HG03280 (cell line): ENCODE measurements around the gene CNNM4.
"Not testable (repeated sequence)": the region's sequence is repeated elsewhere in the genome, so short reads cannot be mapped to it uniquely, and the experiment has no call there.

Source experiments
- ATAC-seq: cut with Tn5 transposase; IDR thresholded peaks from one replicate; pipeline ENCODE4 v1.9.1; 2021; ENCODE audit warnings: mild to moderate bottlenecking, moderate library complexity; ENCODE audit not compliant: unreplicated experiment

CNNM4 gene

GRCh38 chr2:96788442-96789244 is 27.9 kb downstream of the CNNM4 start:
- ATAC-seq = no peak

- no peak for ATAC-seq
Measured at GRCh38 chr2:96789245-96789617, 28.5 kb downstream of the CNNM4 start.

GRCh38 chr2:96792772-96793749 is 32.4 kb downstream of the CNNM4 start:
- no peak for ATAC-seq

- no peak for ATAC-seq
Measured at GRCh38 chr2:96795076-96795475, 34.4 kb downstream of the CNNM4 start.

- ATAC-seq = not testable (repeated sequence)
Measured at GRCh38 chr2:96796497-96796896, 35.8 kb downstream of the CNNM4 start.

GRCh38 chr2:96797066-96797625 is 36.4 kb downstream of the CNNM4 start:
- no peak for ATAC-seq

- no peak for ATAC-seq
Measured at GRCh38 chr2:96798733-96799622, 38.3 kb downstream of the CNNM4 start.

- ATAC-seq = no peak
Measured at GRCh38 chr2:96799623-96799935, 38.9 kb downstream of the CNNM4 start.

GRCh38 chr2:96800061-96801004 is 39.6 kb downstream of the CNNM4 start:
- ATAC-seq = no peak

- ATAC-seq = peak; percentile 86
Measured at GRCh38 chr2:96801005-96801785, 40.5 kb downstream of the CNNM4 start.

GRCh38 chr2:96801786-96802595 is 41.3 kb downstream of the CNNM4 start:
- no peak for ATAC-seq

GRCh38 chr2:96802721-96803120 is 42.0 kb downstream of the CNNM4 start:
- no peak for ATAC-seq

GRCh38 chr2:96804986-96805385 is 44.3 kb downstream of the CNNM4 start:
- ATAC-seq = no peak

- not testable (repeated sequence) for ATAC-seq
Measured at GRCh38 chr2:96805946-96806345, 45.2 kb downstream of the CNNM4 start.

- no peak for ATAC-seq
Measured at GRCh38 chr2:96806468-96807126, 45.9 kb downstream of the CNNM4 start.

- ATAC-seq = no peak
Measured at GRCh38 chr2:96807127-96807471, 46.4 kb downstream of the CNNM4 start.

- no peak for ATAC-seq
Measured at GRCh38 chr2:96808176-96808837, 47.6 kb downstream of the CNNM4 start.
